GM12891 (cell line): Measurements from ENCODE around the gene RPUSD1.

Experiments
- PAX5 ChIP-seq: IDR thresholded peaks from 2 replicates; pipeline ENCODE4 v1.6.1; 2011; ENCODE audit warnings: low read length, moderate library complexity, mild to moderate bottlenecking; ENCODE audit not compliant: insufficient read depth, severe bottlenecking
- POLR2A ChIP-seq: IDR thresholded peaks from 2 replicates; pipeline ENCODE4 v1.6.1; 2011; ENCODE audit warnings: low read depth, low read length, control low read depth
- POLR2AphosphoS5 ChIP-seq: IDR thresholded peaks from 2 replicates; pipeline ENCODE4 v1.6.1; 2011; ENCODE audit warnings: low read depth, low read length, control low read depth
- SPI1 ChIP-seq: IDR thresholded peaks from 2 replicates; pipeline ENCODE4 v1.6.1; 2011; ENCODE audit warnings: low read depth, low read length, control low read depth
- TAF1 ChIP-seq: IDR thresholded peaks from 2 replicates; pipeline ENCODE4 v1.6.1; 2011; ENCODE audit warnings: low read depth, low read length, control low read depth

DNA sequence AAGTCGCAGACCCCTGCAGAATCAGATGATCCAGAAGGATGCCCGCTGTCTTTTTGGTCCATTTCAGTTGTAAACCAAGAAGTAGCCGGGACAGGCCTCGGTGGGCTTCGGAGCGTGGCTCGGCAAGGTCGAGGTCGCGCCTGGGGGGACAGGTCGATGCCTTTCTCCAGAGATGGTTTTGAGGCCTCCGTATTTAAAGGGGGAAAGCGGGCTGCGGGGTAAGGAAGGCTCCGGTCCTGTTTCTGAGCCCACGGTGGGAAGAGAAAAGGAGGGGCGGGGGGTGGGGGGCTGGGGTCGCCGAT lies 19.9 kb upstream of the RPUSD1 start:
- TF ChIP-seq POLR2A (no peak), POLR2AphosphoS5 (no peak), SPI1 (no peak), PAX5 (no peak), TAF1 (no peak)
